Fibroblast of the conjunctiva (primary cell): ENCODE data around the gene PTPRD.

Experiments
- DNase-seq: peaks from one replicate; pipeline ENCODE4 v3.0.0-alpha.2; 2010; ENCODE audit warnings: low read depth

Gene PTPRD

DNA sequence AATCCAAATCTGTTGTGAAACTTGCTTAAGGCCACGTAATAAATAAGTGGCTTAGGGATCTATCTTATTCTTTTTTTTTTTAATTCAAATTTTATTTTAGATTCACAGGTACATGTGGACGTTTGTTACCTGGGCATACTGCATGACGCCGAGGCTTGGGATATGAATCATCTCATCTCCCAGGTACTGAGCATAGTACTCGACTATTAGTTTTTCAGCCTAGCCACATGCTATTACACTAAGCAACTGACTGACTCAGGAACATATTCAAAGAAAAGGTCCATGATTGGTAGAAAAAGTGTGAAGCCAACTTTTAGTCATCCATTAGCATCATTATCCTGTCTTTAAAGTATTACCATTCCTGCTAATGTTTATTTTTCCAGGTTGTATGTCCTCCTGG is 1709.7 kb downstream of the PTPRD start:
- no peak for DNase-seq

GRCh38 chr9:8901146-8901545 is 1711.7 kb downstream of the PTPRD start:
- no peak for DNase-seq

DNA sequence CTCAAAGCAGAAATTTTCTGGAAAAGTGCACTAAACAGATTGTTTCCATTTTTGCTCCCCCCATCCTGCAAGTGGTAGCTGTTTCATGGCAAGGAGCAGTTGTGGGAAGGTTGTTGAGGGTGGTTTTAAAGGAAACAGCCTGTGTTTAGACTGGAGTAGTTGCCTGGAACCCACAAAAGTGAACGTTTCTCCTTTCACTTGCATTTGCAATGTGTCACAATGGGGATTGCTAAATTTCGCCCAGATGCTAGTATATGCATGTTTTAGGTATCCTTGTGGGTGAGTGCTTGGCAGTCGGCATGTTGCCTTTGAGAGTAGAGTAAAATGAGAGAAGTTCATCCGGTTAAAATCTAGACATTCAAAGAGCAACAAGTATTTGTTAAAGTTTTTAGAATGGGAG is 1713.3 kb downstream of the PTPRD start:
- DNase-seq: no peak

GRCh38 chr9:8895861-8896224 is 1717.0 kb downstream of the PTPRD start:
- peak; percentile 38 for DNase-seq

GRCh38 chr9:8895106-8895860 is 1717.5 kb downstream of the PTPRD start:
- no peak for DNase-seq

DNA sequence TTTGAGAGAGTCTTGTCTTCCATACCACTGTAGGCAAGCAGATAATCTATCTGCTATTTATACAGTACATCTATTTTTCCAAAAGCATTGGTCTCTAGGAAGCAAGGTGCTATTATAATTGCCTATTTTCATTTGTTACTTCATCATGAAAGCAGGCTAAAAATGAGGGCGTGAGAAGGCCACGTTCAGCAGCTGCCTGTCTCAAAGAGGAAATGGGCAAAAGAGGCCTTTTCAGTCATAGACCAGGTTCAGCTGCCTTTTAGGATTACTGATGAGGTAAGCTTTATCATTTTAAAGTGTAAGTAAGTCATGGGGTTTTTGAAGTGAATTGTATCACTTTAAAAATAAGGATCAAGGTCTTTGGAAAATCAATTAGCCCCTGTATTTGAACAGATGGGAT is 1722.1 kb downstream of the PTPRD start:
- no peak for DNase-seq

- DNase-seq: no peak
These were observed 1723.7 kb downstream of the PTPRD start for GRCh38 chr9:8889100-8889499.

DNA sequence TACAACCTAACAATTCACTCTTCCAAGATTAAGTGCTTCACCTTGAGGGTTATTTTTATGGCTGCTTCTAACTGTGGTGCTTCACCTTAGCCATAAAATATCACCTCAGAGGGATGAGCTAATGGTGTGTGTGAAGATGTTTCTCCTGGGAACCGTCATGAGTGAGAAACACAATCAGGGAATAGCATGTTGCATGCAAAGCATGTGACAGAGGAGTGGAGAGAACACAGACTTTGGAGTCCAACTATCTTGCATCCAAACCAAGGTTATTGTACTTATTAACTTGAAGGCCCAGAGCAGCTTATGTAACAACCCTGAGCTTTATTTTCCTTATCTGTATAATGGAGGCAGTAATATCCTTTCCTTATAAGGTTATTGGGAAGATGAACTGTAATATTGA is 1724.2 kb downstream of the PTPRD start:
- no peak for DNase-seq

- no peak for DNase-seq
These were observed 1725.4 kb downstream of the PTPRD start for GRCh38 chr9:8887369-8887768.

GRCh38 chr9:8883321-8883720 is 1729.5 kb downstream of the PTPRD start:
- no peak for DNase-seq

- no peak for DNase-seq
These were observed 1732.7 kb downstream of the PTPRD start for GRCh38 chr9:8880060-8880459.

GRCh38 chr9:8879284-8879683 is 1733.5 kb downstream of the PTPRD start:
- no peak for DNase-seq

GRCh38 chr9:8877753-8878494 is 1734.9 kb downstream of the PTPRD start:
- no peak for DNase-seq

DNA sequence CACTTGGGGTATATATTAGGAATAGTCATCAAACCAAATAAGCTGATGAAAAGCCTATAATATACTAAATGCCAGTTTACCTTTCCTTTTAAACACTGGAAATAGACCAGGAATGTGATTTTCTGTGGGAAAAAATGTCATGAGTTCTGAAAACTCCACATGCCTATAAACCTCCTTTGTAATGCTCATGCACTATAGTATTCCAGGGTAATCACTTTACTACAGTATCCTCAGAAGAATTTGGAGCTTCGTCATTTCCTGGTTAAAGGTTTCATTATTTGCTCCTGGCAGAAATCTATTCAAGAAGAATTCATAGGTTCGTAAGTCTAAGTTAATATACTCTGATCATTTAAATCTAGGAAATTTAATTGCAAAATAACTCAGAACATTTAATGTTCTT is 1736.5 kb downstream of the PTPRD start:
- DNase-seq: no peak

DNA sequence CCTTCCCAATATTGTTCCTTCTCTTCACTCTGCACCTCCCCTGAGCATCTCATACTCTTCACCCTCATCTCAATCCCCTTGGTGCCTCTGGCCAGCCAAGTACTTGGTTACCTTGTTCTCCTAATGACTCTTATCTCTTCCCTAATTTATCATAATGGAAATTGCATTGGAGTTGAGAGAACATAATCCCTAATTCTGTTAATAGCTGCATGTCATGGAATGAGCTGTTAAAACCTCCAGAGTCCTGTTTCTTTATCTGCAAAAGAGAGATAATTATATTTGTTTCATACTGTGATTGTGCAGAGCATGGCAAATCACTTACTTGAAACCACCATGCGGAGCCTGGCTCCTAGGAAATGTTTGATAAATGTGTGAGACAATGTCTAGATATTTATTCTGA is 1738.3 kb downstream of the PTPRD start:
- DNase-seq: no peak

- no peak for DNase-seq
These were observed 1740.0 kb downstream of the PTPRD start for GRCh38 chr9:8872802-8873201.

GRCh38 chr9:8871796-8872445 is 1740.9 kb downstream of the PTPRD start:
- no peak for DNase-seq

DNA sequence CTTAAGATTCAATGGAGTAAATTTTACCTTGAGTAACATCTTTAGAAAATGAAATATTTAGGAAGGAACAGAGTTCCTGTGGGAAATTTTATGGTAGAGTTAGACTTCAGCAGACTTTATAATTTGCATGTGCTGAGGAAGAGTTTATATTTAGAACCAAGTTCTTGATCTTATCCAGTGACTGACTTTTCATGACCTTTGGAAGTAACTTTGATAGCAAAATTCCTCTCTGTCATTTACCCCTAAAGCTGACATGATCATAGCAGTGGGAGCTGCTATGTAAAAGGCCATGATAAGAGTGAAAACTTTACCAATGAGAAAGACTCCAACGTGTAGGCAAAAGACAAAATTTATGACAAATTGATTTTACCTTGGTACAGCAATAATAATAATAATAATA is 1741.4 kb downstream of the PTPRD start:
- no peak for DNase-seq

DNA sequence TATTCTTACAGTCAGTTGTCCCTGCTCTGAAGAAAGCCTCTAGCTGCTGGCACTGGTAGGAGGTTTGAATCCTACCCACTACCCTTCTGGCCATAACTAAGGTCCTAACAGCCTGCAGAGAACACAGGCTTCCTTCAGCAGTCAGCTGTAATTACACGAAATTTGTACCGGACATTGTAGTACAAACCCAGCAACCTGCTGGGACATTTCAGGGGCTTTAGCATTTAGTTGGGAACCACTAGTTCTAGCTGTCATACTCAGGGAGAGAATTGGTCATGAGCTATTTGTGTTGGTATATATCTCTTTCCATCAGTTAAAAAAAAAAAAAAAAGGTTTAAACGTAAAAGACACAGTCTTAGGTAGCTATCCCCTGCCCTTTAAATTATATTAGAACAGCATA is 1743.0 kb downstream of the PTPRD start:
- no peak for DNase-seq

GRCh38 chr9:8868632-8869031 is 1744.2 kb downstream of the PTPRD start:
- no peak for DNase-seq

- DNase-seq: no peak
These were observed 1745.7 kb downstream of the PTPRD start for GRCh38 chr9:8867148-8867547.

GRCh38 chr9:8864545-8864896 is 1748.3 kb downstream of the PTPRD start:
- DNase-seq: no peak

DNA sequence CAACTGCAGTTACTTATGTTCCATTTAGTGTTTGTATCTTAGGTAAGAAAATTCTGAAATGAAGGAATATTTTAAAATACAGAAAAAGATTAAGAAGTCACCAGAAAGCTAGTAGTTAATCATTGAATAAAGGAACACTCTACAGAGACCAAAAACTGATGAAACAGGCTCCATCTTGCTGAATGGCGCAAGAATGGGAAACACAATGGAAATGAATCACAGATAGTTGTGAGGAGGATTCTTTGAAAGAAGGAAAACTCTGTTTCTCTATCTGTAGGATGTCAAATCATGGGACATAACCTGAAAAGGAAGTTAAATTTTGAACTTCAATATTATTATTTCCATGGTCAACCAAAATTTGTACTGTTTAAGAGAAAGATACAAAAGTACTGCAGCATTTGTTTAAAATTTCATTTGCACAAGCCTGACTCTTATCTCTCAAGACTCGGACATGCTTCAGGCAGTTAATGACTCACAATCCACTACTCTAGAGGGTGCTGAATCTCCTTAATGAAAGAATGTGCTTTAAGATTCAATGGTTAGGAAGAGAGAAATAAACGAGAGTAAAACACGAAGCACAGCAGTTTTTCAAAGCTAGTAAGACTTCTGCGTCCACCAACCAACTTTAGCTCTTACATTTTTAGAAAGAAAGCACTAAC is 1748.8 kb downstream of the PTPRD start:
- DNase-seq: no peak
